Thymus (tissue), 11 donors: ENCODE results near the gene FMNL3. TPM values are rescaled to one million over a fixed set of nuclear protein-coding genes. Genes with fewer than 3 reads are reported as not detected.

Experiments used
- DNase-seq, 9 donors: peaks; one replicate each; pipeline ENCODE4 v3.0.0-alpha.2; 2013; ENCODE audit warnings: low spot score in 9 of 9, low read depth in 6 of 9, missing footprints in 1 of 9
- H3K27ac ChIP-seq, 2 donors: one replicate each; pipeline ENCODE4 v1.5.1; 2013; ENCODE audit warnings: control low read depth in 1 of 2, low read depth in 1 of 2, low read length in 1 of 2, mild to moderate bottlenecking in 1 of 2, moderate library complexity in 1 of 2
- H3K27me3 ChIP-seq, 2 donors: one replicate each; pipeline ENCODE4 v1.5.1; 2013; ENCODE audit warnings: low read length in 1 of 2; ENCODE audit not compliant: control insufficient read depth in 2 of 2, insufficient read depth in 1 of 2
- H3K36me3 ChIP-seq, 2 donors: one replicate each; pipeline ENCODE4 v1.5.1; 2013; ENCODE audit warnings: low read length in 1 of 2, mild to moderate bottlenecking in 1 of 2, moderate library complexity in 1 of 2; ENCODE audit not compliant: control insufficient read depth in 2 of 2, insufficient read depth in 2 of 2
- H3K4me1 ChIP-seq, 2 donors: one replicate each; pipeline ENCODE4 v1.5.1; 2013; ENCODE audit warnings: low read length in 2 of 2; ENCODE audit not compliant: control insufficient read depth in 2 of 2, insufficient read depth in 2 of 2
- H3K4me3 ChIP-seq, 2 donors: one replicate each; pipeline ENCODE4 v1.5.1; 2013; ENCODE audit warnings: low read length in 2 of 2, control low read depth in 1 of 2, mild to moderate bottlenecking in 1 of 2
- H3K9me3 ChIP-seq, 2 donors: one replicate each; pipeline ENCODE4 v1.5.1; 2013; ENCODE audit warnings: low read length in 1 of 2, mild to moderate bottlenecking in 1 of 2; ENCODE audit not compliant: control insufficient read depth in 2 of 2, insufficient read depth in 1 of 2
- WGBS: extraction: QIAGEN DNeasy Blood & Tissue Kit; methylation state at CpG from one replicate; pipeline ENCODE4 v1.1.7; 2013; 5-methylcytosine and 5-hydroxymethylcytosine counted together
- polyA plus RNA-seq: library from polyadenylated mRNA; stranded (reverse); fragments of 200-250 nt; gene quantifications from one replicate; pipeline ENCODE4 v1.2.3, GENCODE V29; 2013
- total RNA-seq: library from RNA; stranded (reverse); fragments of 120-200 nt; gene quantifications from one replicate; pipeline ENCODE4 v1.2.4, GENCODE V29; 2013
- donor health status: healthy.

FMNL3 gene
- total and polyA plus RNA-seq, 2 donors, result 9.8 to 26.1 TPM

GRCh38 chr12:49674318-49674981 lies 32.8 kb downstream of the FMNL3 start:
- WGBS, result 85% methylated on average over 4 of the region's 4 CpGs
- H3K36me3 ChIP-seq, result no peaks in the 10 kb centered on the region
- DNase-seq, result peak in 1 of 9 donors; percentile 42

GRCh38 chr12:49673446-49674317 lies 33.5 kb downstream of the FMNL3 start:
- Histone ChIP-seq H3K27ac (peak overlapping the region; percentile 71 to 77), H3K9me3 (no peaks in the 10 kb centered on the region), H3K36me3 (no peaks in the 10 kb centered on the region), H3K4me1 (peaks cover 27 to 64% of the 10 kb centered on the region in 2 donors), H3K27me3 (no peaks in the 10 kb centered on the region), H3K4me3 (no peak overlapping the region)
- 91% methylated on average over 13 of the region's 13 CpGs for WGBS
- no peak for DNase-seq

More at GRCh38 chr12:49674318-49674981, 32.8 kb downstream of the FMNL3 start:
- Histone ChIP-seq H3K27me3 (no peaks in the 10 kb centered on the region), H3K9me3 (no peaks in the 10 kb centered on the region), H3K4me3 (no peak overlapping the region), H3K27ac (peak overlapping the region; percentile 71 to 72), H3K4me1 (peaks cover 27 to 60% of the 10 kb centered on the region in 2 donors)

GRCh38 chr12:49672301-49673217 lies 34.6 kb downstream of the FMNL3 start:
- Histone ChIP-seq H3K36me3 (peaks cover 0 to 2% of the 10 kb centered on the region in 2 donors), H3K4me3 (no peak overlapping the region), H3K27me3 (no peaks in the 10 kb centered on the region), H3K27ac (peak overlapping the region in 1 of 2 donors; percentile 87), H3K4me1 (peaks cover 27 to 72% of the 10 kb centered on the region in 2 donors), H3K9me3 (no peaks in the 10 kb centered on the region)
- peak in 1 of 9 donors; percentile 15 for DNase-seq
- 89% methylated on average over 5 of the region's 5 CpGs for WGBS

- 34% methylated on average over 5 of the region's 5 CpGs for WGBS
- Histone ChIP-seq H3K9me3 (no peaks in the 10 kb centered on the region), H3K27me3 (no peaks in the 10 kb centered on the region), H3K27ac (peak overlapping the region; percentile 85 to 87), H3K4me3 (no peak overlapping the region), H3K4me1 (peaks cover 30 to 84% of the 10 kb centered on the region in 2 donors), H3K36me3 (peaks cover 0 to 2% of the 10 kb centered on the region in 2 donors)
- peak in 7 of 9 donors; percentile 41 to 87 (median 63) for DNase-seq
Measured at GRCh38 chr12:49671031-49671765, 36.0 kb downstream of the FMNL3 start.

- Histone ChIP-seq H3K4me3 (no peak overlapping the region), H3K27me3 (no peaks in the 10 kb centered on the region), H3K9me3 (no peaks in the 10 kb centered on the region), H3K4me1 (peaks cover 28 to 91% of the 10 kb centered on the region in 2 donors), H3K27ac (peak overlapping the region in 1 of 2 donors; percentile 87), H3K36me3 (peaks cover 0 to 6% of the 10 kb centered on the region in 2 donors)
- 22% methylated on average over 4 of the region's 4 CpGs for WGBS
- peak in 2 of 9 donors; percentile 35 to 61 for DNase-seq
Measured at GRCh38 chr12:49669796-49670195, 37.4 kb downstream of the FMNL3 start.

GRCh38 chr12:49667325-49668090 lies 39.7 kb downstream of the FMNL3 start:
- 96% methylated on average over 2 of the region's 2 CpGs for WGBS
- H3K9me3 ChIP-seq, result no peaks in the 10 kb centered on the region
- H3K27me3 ChIP-seq, result no peaks in the 10 kb centered on the region
- H3K4me1 ChIP-seq, result peaks cover 42 to 91% of the 10 kb centered on the region in 2 donors
- H3K4me3 ChIP-seq, result no peak overlapping the region
- no peak overlapping the region for H3K27ac ChIP-seq
- no peak for DNase-seq
- peaks cover 0 to 6% of the 10 kb centered on the region in 2 donors for H3K36me3 ChIP-seq

- 96% methylated on average over 4 of the region's 4 CpGs for WGBS
- peaks cover 5 to 18% of the 10 kb centered on the region in 2 donors for H3K36me3 ChIP-seq
- H3K4me1 ChIP-seq, result peaks cover 46 to 91% of the 10 kb centered on the region in 2 donors
- H3K27ac ChIP-seq, result no peak overlapping the region
- H3K4me3 ChIP-seq, result no peak overlapping the region
- no peak for DNase-seq
- H3K9me3 ChIP-seq, result no peaks in the 10 kb centered on the region
- H3K27me3 ChIP-seq, result no peaks in the 10 kb centered on the region
Measured at GRCh38 chr12:49666176-49666575, 41.0 kb downstream of the FMNL3 start.
